HAP-1 (cell line): ENCODE results near the gene MAN2B2.
A peak's percentile ranks its signal among the peaks of the same experiment; 100 is the strongest.

Experiments used
- DNase-seq, 2 experiments: peaks; one replicate each; pipeline ENCODE4 v3.0.0-alpha.2; 2016 to 2020; ENCODE audit warnings: low spot score in 2 of 2
- H3K27me3 ChIP-seq: fragments of 250-450 bp; sonication (Bioruptor Pico); 2 replicates; pipeline ENCODE4 v1.5.1; 2020; ENCODE audit warnings: low read depth, mild to moderate bottlenecking, moderate library complexity
- H3K36me3 ChIP-seq: fragments of 250-450 bp; sonication (Bioruptor Pico); replicated peaks from 2 replicates; pipeline ENCODE4 v1.5.1; 2020; ENCODE audit warnings: mild to moderate bottlenecking
- H3K4me1 ChIP-seq: fragments of 250-450 bp; sonication (Bioruptor Pico); 2 replicates; pipeline ENCODE4 v1.5.1; 2020; ENCODE audit warnings: mild to moderate bottlenecking
- H3K4me3 ChIP-seq: fragments of 250-450 bp; sonication (Bioruptor Pico); 2 replicates; pipeline ENCODE4 v1.5.1; 2020; ENCODE audit warnings: mild to moderate bottlenecking, moderate library complexity
- H3K9me3 ChIP-seq: fragments of 250-450 bp; sonication (Bioruptor Pico); 2 replicates; pipeline ENCODE4 v1.5.1; 2020; ENCODE audit warnings: mild to moderate bottlenecking, moderate library complexity
- in situ Hi-C: fragments of 300-500 bp; cut with MboI; formaldehyde crosslinking; loops from 3 replicates; pipeline ENCODE4 v1.14.3; 2020; ENCODE audit warnings: low sequenced_read_pairs, inconsistent platforms, mixed read lengths

Gene MAN2B2

GRCh38 chr4:6535329-6535692 is 39.7 kb upstream of the MAN2B2 start:
- in situ Hi-C loops: no loop called here
- no peaks in the 10 kb centered on the region for H3K4me1 ChIP-seq
- H3K4me3 ChIP-seq: no peak overlapping the region
- H3K36me3 ChIP-seq: no peaks in the 10 kb centered on the region
- no peaks in the 10 kb centered on the region for H3K9me3 ChIP-seq
- peaks cover 19% of the 10 kb centered on the region for H3K27me3 ChIP-seq
- DNase-seq: no peak

- DNase-seq: no peak
- Histone ChIP-seq H3K36me3 (no peaks in the 10 kb centered on the region), H3K27me3 (peaks cover 15% of the 10 kb centered on the region), H3K4me1 (no peaks in the 10 kb centered on the region), H3K4me3 (no peak overlapping the region), H3K9me3 (no peaks in the 10 kb centered on the region)
- in situ Hi-C loops: no loop called here
These were observed 39.3 kb upstream of the MAN2B2 start for GRCh38 chr4:6535706-6536105.

GRCh38 chr4:6538111-6538510 is 36.9 kb upstream of the MAN2B2 start:
- Histone ChIP-seq H3K9me3 (no peaks in the 10 kb centered on the region), H3K4me3 (no peak overlapping the region), H3K4me1 (no peaks in the 10 kb centered on the region), H3K27me3 (no peaks in the 10 kb centered on the region; the same call in none of the 2 replicates), H3K36me3 (no peaks in the 10 kb centered on the region)
- in situ Hi-C loops: no loop called here
- no peak for DNase-seq

GRCh38 chr4:6538575-6538974 is 36.4 kb upstream of the MAN2B2 start:
- H3K4me1 ChIP-seq: no peaks in the 10 kb centered on the region
- no peak for DNase-seq
- H3K27me3 ChIP-seq: no peaks in the 10 kb centered on the region
- no peaks in the 10 kb centered on the region for H3K9me3 ChIP-seq
- in situ Hi-C loops: no loop called here
- no peak overlapping the region for H3K4me3 ChIP-seq
- no peaks in the 10 kb centered on the region for H3K36me3 ChIP-seq

- in situ Hi-C loops: no loop called here
- no peak for DNase-seq
- Histone ChIP-seq H3K36me3 (no peaks in the 10 kb centered on the region), H3K4me3 (no peak overlapping the region), H3K9me3 (no peaks in the 10 kb centered on the region), H3K4me1 (no peaks in the 10 kb centered on the region), H3K27me3 (no peaks in the 10 kb centered on the region)
These were observed 35.8 kb upstream of the MAN2B2 start for GRCh38 chr4:6539009-6539764.

- H3K27me3 ChIP-seq: 0 out of 2 replicates have a peak, but pooled peaks cover 3% of the 10 kb centered on the region
- H3K4me3 ChIP-seq: no peak overlapping the region
- no peaks in the 10 kb centered on the region for H3K36me3 ChIP-seq
- in situ Hi-C loops: loop anchor here (10.0 kb wide), 1 partner anchor 286 kb away; no protein-coding TSS in a partner anchor
- no peak for DNase-seq
- H3K4me1 ChIP-seq: no peaks in the 10 kb centered on the region
- no peaks in the 10 kb centered on the region for H3K9me3 ChIP-seq
These were observed 34.1 kb upstream of the MAN2B2 start for GRCh38 chr4:6540879-6541278.

- in situ Hi-C loops: loop anchor here (10.0 kb wide), 1 partner anchor 287 kb away; no protein-coding TSS in a partner anchor
These were observed 33.2 kb upstream of the MAN2B2 start for GRCh38 chr4:6541789-6542188.

GRCh38 chr4:6542951-6543350 is 32.0 kb upstream of the MAN2B2 start:
- no peaks in the 10 kb centered on the region for H3K36me3 ChIP-seq
- no peak for DNase-seq
- no peaks in the 10 kb centered on the region for H3K4me1 ChIP-seq
- no peaks in the 10 kb centered on the region for H3K9me3 ChIP-seq
- H3K4me3 ChIP-seq: no peak overlapping the region
- peaks cover 7% of the 10 kb centered on the region; the same call in 1 of the 2 replicates for H3K27me3 ChIP-seq
- in situ Hi-C loops: loop anchor here (10.0 kb wide), 1 partner anchor 288 kb away; no protein-coding TSS in a partner anchor

More at GRCh38 chr4:6541789-6542188, 33.2 kb upstream of the MAN2B2 start:
- Histone ChIP-seq H3K9me3 (no peaks in the 10 kb centered on the region), H3K4me3 (no peak overlapping the region), H3K36me3 (no peaks in the 10 kb centered on the region), H3K27me3 (0 out of 2 replicates have a peak, but pooled peaks cover 3% of the 10 kb centered on the region), H3K4me1 (no peaks in the 10 kb centered on the region)
- DNase-seq: no peak

- H3K27me3 ChIP-seq: peaks cover 20% of the 10 kb centered on the region; the same call in 1 of the 2 replicates
- no peaks in the 10 kb centered on the region for H3K4me1 ChIP-seq
- in situ Hi-C loops: loop anchor here (10.0 kb wide), 1 partner anchor 291 kb away; no protein-coding TSS in a partner anchor
- H3K4me3 ChIP-seq: no peak overlapping the region
- no peaks in the 10 kb centered on the region for H3K9me3 ChIP-seq
- H3K36me3 ChIP-seq: no peaks in the 10 kb centered on the region
- DNase-seq: no peak
These were observed 28.9 kb upstream of the MAN2B2 start for GRCh38 chr4:6546091-6546490.

GRCh38 chr4:6546681-6547447 is 28.1 kb upstream of the MAN2B2 start:
- Histone ChIP-seq H3K27me3 (peaks cover 20% of the 10 kb centered on the region; the same call in 1 of the 2 replicates), H3K4me3 (no peak overlapping the region), H3K36me3 (no peaks in the 10 kb centered on the region), H3K9me3 (no peaks in the 10 kb centered on the region), H3K4me1 (no peaks in the 10 kb centered on the region)
- DNase-seq: peak; percentile 24 to 68
- in situ Hi-C loops: loop anchor here (10.0 kb wide), 1 partner anchor 292 kb away; no protein-coding TSS in a partner anchor

- Histone ChIP-seq H3K4me1 (no peaks in the 10 kb centered on the region), H3K27me3 (peaks cover 20% of the 10 kb centered on the region; the same call in 1 of the 2 replicates), H3K36me3 (no peaks in the 10 kb centered on the region), H3K9me3 (no peaks in the 10 kb centered on the region), H3K4me3 (no peak overlapping the region)
- in situ Hi-C loops: loop anchor here (10.0 kb wide), 1 partner anchor 294 kb away; no protein-coding TSS in a partner anchor
- DNase-seq: peak; percentile 30 to 63
These were observed 26.6 kb upstream of the MAN2B2 start for GRCh38 chr4:6548201-6548881.

- no peaks in the 10 kb centered on the region for H3K36me3 ChIP-seq
- H3K4me3 ChIP-seq: no peak overlapping the region
- H3K27me3 ChIP-seq: peaks cover 20% of the 10 kb centered on the region; the same call in 1 of the 2 replicates
- in situ Hi-C loops: loop anchor here (10.0 kb wide), 1 partner anchor 294 kb away; no protein-coding TSS in a partner anchor
- no peaks in the 10 kb centered on the region for H3K4me1 ChIP-seq
- no peaks in the 10 kb centered on the region for H3K9me3 ChIP-seq
- no peak for DNase-seq
These were observed 26.1 kb upstream of the MAN2B2 start for GRCh38 chr4:6548882-6549230.

- Histone ChIP-seq H3K27me3 (peaks cover 20% of the 10 kb centered on the region; the same call in 1 of the 2 replicates), H3K36me3 (no peaks in the 10 kb centered on the region), H3K4me1 (no peaks in the 10 kb centered on the region), H3K9me3 (no peaks in the 10 kb centered on the region), H3K4me3 (no peak overlapping the region)
- DNase-seq: no peak
- in situ Hi-C loops: loop anchor here (10.0 kb wide), 1 partner anchor 295 kb away; no protein-coding TSS in a partner anchor
These were observed 25.5 kb upstream of the MAN2B2 start for GRCh38 chr4:6549445-6549844.
